DND-41 (cell line): ENCODE results near the gene ZNF44.
A peak's percentile ranks its signal among the peaks of the same experiment; 100 is the strongest.
"Not testable (repeated sequence)": the region's sequence is repeated elsewhere in the genome, so short reads cannot be mapped to it uniquely, and the experiment has no call there.

Experiments used
- ATAC-seq: fragments of 200-7000 bp; cut with Tn5 transposase; 3 replicates; pipeline ENCODE4 v1.9.1; 2021; ENCODE audit warnings: low read depth; ENCODE audit not compliant: insufficient read depth
- DNase-seq: peaks from one replicate; pipeline ENCODE4 v3.0.0-alpha.2; 2020
- H2AFZ ChIP-seq: 2 replicates; pipeline ENCODE4 v1.6.0; 2012; ENCODE audit warnings: low read depth, low read length
- H3K27ac ChIP-seq: 2 replicates; pipeline ENCODE4 v1.5.1; 2012; ENCODE audit warnings: low read length, inconsistent platforms
- H3K27me3 ChIP-seq: fragments of 200-600 bp; sonication (generic); 2 replicates; pipeline ENCODE4 v1.6.0; 2012; ENCODE audit warnings: low read length, mild to moderate bottlenecking, inconsistent platforms; ENCODE audit not compliant: insufficient read depth, poor library complexity
- H3K36me3 ChIP-seq: 2 replicates; pipeline ENCODE4 v1.5.1; 2012; ENCODE audit warnings: low read length, inconsistent platforms; ENCODE audit not compliant: insufficient read depth
- H3K4me1 ChIP-seq: 2 replicates; pipeline ENCODE4 v1.5.1; 2012; ENCODE audit warnings: mild to moderate bottlenecking, low read length; ENCODE audit not compliant: insufficient read depth
- H3K4me2 ChIP-seq: 2 replicates; pipeline ENCODE4 v1.6.0; 2012; ENCODE audit warnings: mild to moderate bottlenecking, moderate library complexity, low read length, inconsistent platforms; ENCODE audit not compliant: insufficient read depth
- H3K4me3 ChIP-seq, 2 experiments: fragments of 200-600 bp in 1 of 2; shearing (Covaris generic) in 1 of 2; 2 replicates each; pipeline ENCODE4 v1.5.1; 2012 to 2016; ENCODE audit warnings: inconsistent platforms in 2 of 2, low read length in 2 of 2, mild to moderate bottlenecking in 2 of 2, low read depth in 1 of 2, moderate library complexity in 1 of 2
- H3K79me2 ChIP-seq: 2 replicates; pipeline ENCODE4 v1.6.0; 2012; ENCODE audit warnings: low read length, inconsistent platforms; ENCODE audit not compliant: insufficient read depth
- H3K9ac ChIP-seq: 2 replicates; pipeline ENCODE4 v1.6.0; 2012; ENCODE audit warnings: low read depth, mild to moderate bottlenecking, inconsistent platforms, low read length, moderate library complexity
- H3K9me3 ChIP-seq: 2 replicates; pipeline ENCODE4 v1.5.1; 2012; ENCODE audit warnings: low read length, moderate library complexity, mild to moderate bottlenecking, inconsistent platforms; ENCODE audit not compliant: insufficient read depth, severe bottlenecking
- H4K20me1 ChIP-seq: 2 replicates; pipeline ENCODE4 v1.6.0; 2012; ENCODE audit warnings: low read length; ENCODE audit not compliant: insufficient read depth
- EZH2 ChIP-seq: IDR thresholded peaks from 3 replicates; pipeline ENCODE4 v1.6.1; 2012; ENCODE audit warnings: borderline replicate concordance, low read depth, mild to moderate bottlenecking, moderate library complexity, low read length, inconsistent platforms; ENCODE audit not compliant: severe bottlenecking
- TF ChIP-seq, protein P1 (sequence below): IDR thresholded peaks from 2 replicates; pipeline ENCODE4 v1.5.1; 2012; ENCODE audit warnings: borderline replicate concordance, low read length, moderate library complexity, mild to moderate bottlenecking; ENCODE audit not compliant: poor library complexity, severe bottlenecking; ENCODE audit errors: extremely low read depth

Gene ZNF44

DNA sequence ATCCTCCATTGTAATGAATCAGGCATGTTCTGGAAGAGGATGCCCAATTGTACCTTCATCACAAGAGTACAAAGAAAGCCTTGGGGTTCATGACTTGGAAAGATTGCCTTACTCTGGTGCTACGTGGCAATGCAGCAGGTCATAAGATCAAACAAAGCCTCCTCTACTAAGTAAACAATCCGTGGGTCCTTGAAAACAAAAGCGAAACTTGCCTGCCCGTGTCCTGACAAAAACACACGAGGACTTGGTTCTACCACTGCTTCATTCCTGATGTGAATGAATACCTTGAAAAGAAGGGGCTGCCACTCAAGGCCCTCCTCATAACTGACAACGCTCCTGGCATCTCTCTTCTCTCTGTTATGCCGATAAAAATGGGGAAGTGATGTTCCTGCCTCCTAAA lies 19.9 kb upstream of the ZNF44 start:
- ATAC-seq (no peak), DNase-seq (no peak)
- Histone ChIP-seq H2AFZ (no peak overlapping the region), H3K4me1 (no peaks in the 10 kb centered on the region), H4K20me1 (no peaks in the 10 kb centered on the region), H3K27me3 (no peaks in the 10 kb centered on the region), H3K4me2 (no peak overlapping the region), H3K9me3 (no peaks in the 10 kb centered on the region), H3K36me3 (peaks cover 11% of the 10 kb centered on the region; the same call in 1 of the 2 replicates), H3K4me3 (no peak overlapping the region), H3K79me2 (no peaks in the 10 kb centered on the region), H3K9ac (no peak overlapping the region), H3K27ac (no peak overlapping the region)
- TF ChIP-seq, protein P1, sequence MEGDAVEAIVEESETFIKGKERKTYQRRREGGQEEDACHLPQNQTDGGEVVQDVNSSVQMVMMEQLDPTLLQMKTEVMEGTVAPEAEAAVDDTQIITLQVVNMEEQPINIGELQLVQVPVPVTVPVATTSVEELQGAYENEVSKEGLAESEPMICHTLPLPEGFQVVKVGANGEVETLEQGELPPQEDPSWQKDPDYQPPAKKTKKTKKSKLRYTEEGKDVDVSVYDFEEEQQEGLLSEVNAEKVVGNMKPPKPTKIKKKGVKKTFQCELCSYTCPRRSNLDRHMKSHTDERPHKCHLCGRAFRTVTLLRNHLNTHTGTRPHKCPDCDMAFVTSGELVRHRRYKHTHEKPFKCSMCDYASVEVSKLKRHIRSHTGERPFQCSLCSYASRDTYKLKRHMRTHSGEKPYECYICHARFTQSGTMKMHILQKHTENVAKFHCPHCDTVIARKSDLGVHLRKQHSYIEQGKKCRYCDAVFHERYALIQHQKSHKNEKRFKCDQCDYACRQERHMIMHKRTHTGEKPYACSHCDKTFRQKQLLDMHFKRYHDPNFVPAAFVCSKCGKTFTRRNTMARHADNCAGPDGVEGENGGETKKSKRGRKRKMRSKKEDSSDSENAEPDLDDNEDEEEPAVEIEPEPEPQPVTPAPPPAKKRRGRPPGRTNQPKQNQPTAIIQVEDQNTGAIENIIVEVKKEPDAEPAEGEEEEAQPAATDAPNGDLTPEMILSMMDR: no peak
- no peak for TF ChIP-seq EZH2

DNA sequence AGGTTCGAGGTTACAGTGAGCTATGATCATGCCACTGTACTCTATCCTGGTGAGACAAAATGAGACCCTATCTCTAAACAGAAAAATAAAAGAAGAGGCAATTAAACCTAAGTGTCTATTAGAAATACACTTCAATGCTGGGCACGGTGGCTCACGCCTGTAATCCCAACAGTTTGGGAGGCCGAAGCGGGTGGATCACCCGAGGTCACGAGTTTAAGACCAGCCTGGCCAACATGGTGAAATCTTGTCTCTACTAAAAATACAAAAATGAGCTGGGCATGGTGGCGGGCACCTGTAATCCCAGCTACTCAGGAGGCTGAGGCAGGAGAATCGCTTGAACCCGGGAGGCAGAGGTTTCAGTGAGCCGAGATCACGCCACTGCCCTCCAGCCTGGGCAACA lies 14.2 kb upstream of the ZNF44 start:
- H3K27ac ChIP-seq, H3K4me3 ChIP-seq, H3K36me3 ChIP-seq, H3K27me3 ChIP-seq, H3K79me2 ChIP-seq, H3K4me1 ChIP-seq, H3K9ac ChIP-seq, DNase-seq, H2AFZ ChIP-seq, H3K9me3 ChIP-seq, H3K4me2 ChIP-seq, H4K20me1 ChIP-seq, ATAC-seq: not testable (repeated sequence)

DNA sequence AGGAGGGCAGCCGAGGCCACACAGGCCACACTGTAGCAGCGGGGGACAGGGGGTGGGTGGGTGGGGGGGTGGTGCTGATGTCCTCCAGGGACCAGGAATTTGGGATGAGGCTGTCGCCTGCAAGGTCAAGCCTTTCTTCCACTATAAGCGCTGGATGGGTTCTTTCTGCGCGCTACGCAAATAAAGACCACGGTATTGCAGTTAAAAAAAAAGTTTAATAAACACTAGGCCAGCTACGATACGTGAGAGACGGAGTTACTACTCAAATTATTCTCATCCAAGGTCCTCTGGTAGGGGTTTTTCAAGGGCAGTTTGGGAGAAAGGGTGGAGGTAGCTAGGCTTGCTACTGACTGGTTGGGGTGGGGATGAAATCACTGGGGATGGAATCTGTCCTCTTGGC lies 508 bp upstream of the ZNF44 start:
- peaks cover 43% of the 10 kb centered on the region for H3K79me2 ChIP-seq
- H3K27me3 ChIP-seq: no peaks in the 10 kb centered on the region
- TF ChIP-seq, protein P1: no peak
- TF ChIP-seq EZH2: no peak
- H4K20me1 ChIP-seq: peaks cover 3% of the 10 kb centered on the region; the same call in 1 of the 2 replicates
- H2AFZ ChIP-seq: peak overlapping the region; percentile 89
- peak overlapping the region; percentile 95 for H3K4me2 ChIP-seq
- peaks cover 3% of the 10 kb centered on the region; the same call in 1 of the 2 replicates for H3K36me3 ChIP-seq
- peak overlapping the region; percentile 87 to 94; a peak in 3 of 4 replicates for H3K4me3 ChIP-seq
- ATAC-seq (peak; percentile 18; the same call in 2 of the 3 replicates), DNase-seq (no peak)
- no peaks in the 10 kb centered on the region for H3K9me3 ChIP-seq
- peak overlapping the region; percentile 91 for H3K27ac ChIP-seq
- peak overlapping the region; percentile 83 for H3K9ac ChIP-seq
- H3K4me1 ChIP-seq: peaks cover 25% of the 10 kb centered on the region

DNA sequence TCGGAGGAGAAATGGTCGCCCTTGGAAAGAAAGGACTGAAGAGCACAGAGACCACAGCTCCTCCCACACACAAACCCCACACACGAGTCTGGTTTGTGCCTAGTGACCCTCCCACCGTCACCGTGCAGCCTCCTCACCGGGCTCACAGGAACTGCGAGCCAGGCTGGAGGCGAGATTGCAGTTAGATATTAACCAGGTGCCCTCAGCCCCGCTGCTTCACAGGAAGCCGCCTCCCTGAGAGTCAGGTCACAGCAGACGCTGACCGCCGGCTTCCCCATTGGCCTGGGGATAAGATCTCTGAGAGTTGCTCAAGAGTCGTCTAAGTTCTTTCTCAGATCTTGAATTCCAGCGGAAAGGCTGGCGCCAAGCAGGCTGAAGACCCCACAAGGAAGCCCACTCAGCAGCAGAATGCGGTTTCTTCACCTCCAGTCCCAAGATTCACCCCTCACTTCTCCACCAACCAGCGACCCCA lies 870 bp downstream of the ZNF44 start:
- Histone ChIP-seq H2AFZ (peak overlapping the region; percentile 96), H3K27ac (peak overlapping the region; percentile 83), H3K36me3 (peaks cover 3% of the 10 kb centered on the region; the same call in 1 of the 2 replicates), H3K4me1 (peaks cover 35% of the 10 kb centered on the region), H3K27me3 (no peaks in the 10 kb centered on the region), H4K20me1 (peaks cover 3% of the 10 kb centered on the region; the same call in 1 of the 2 replicates), H3K4me2 (peak overlapping the region; percentile 95), H3K4me3 (peak overlapping the region; percentile 87 to 94), H3K79me2 (peaks cover 54% of the 10 kb centered on the region), H3K9me3 (no peaks in the 10 kb centered on the region), H3K9ac (peak overlapping the region; percentile 83)
- no peak for TF ChIP-seq EZH2
- TF ChIP-seq, protein P1: no peak
- DNase-seq: peak; percentile 70
- peak; percentile 41 for ATAC-seq
